GM12801 (cell line): Measurements from ENCODE around the gene FAM50A.

Experiments used
- CTCF ChIP-seq: IDR thresholded peaks from one replicate; pipeline ENCODE4 v1.5.1; 2011; ENCODE audit warnings: control low read depth; ENCODE audit not compliant: insufficient read length; ENCODE audit errors: extremely low read depth

The FAM50A gene

GRCh38 chrX:154409222-154409871 is 34.6 kb upstream of the FAM50A start, which contains the start of gene DNASE1L1:
Gene DNASE1L1, minus strand, starts transcription at chrX:154409254. Its CDS starts 3,686 bp downstream, at chrX:154405568.
- TF ChIP-seq CTCF = no peak

DNA sequence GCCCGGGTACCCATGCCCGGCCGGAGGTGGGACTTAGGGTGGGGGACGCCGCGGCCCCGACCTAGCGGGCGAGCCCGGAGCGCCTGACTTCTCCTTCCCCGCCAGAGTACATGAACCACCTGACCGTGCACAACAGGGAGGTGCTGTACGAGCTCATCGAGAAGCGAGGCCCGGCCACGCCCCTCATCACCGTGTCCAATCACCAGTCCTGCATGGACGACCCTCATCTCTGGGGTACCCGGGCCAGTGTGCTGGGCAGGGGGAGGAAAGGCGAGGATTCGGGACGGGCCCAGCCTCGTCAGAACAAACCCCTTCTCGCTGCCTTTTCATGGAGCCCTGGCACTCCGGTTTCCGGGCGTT is 32.0 kb upstream of the FAM50A start:
- no peak for TF ChIP-seq CTCF

DNA sequence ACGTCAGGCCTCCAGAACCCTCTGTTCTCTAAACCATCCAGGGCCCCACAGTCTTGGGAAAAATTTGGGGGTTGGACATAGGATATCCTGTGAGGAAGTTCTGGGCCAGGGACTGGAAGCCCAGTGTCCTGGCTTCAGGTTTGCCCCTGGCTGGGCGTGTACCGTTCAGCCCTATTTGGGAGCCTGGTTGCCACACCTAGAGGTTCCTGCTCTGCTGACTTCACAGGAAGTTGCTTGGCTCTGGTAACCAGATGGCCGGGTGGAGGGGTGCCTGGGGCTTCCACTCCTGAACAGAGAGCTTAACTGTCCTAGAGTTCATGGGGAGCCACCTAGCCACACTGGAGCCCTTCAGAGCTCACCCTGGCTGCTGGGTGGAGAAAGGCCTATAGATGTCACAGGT is 31.5 kb upstream of the FAM50A start:
- no peak for TF ChIP-seq CTCF

DNA sequence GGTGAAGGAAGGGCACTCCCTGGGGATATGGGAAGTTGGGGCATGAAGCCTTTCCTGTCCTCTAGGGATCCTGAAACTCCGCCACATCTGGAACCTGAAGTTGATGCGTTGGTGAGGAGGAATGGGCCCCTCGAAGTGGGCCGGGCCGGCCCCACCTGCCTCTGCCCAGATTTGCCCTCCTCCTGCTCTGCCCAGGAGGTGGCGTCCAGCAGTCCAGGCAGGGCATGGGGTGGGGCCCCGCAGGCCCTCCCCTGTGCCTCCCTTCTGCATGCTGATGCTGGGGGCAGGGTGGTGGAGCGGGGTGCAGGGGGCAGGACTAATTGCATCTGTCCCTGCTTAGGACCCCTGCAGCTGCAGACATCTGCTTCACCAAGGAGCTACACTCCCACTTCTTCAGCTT is 30.8 kb upstream of the FAM50A start:
- TF ChIP-seq CTCF = no peak

GRCh38 chrX:154417157-154417556 is 26.8 kb upstream of the FAM50A start:
- TF ChIP-seq CTCF = no peak

DNA sequence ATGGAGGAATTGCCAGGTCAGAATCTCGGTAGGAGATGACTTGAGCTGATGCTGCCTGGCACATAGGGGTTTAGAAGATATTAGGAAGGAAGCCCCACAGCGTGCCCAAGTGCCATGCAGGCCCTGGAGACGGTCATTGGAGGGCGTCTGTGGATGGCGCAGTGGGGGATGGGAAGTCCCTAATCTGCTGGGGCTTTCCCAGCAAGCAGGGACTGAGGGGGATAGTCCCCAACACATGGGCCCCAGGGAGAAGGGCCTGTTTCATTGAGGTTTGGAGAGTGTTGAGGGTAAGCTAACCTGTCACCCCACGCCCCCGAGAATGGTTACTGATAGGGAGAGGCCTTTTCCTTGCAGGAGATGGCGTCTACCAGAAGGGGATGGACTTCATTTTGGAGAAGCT is 24.8 kb upstream of the FAM50A start:
- no peak for TF ChIP-seq CTCF

GRCh38 chrX:154419688-154420401 is 24.1 kb upstream of the FAM50A start:
- TF ChIP-seq CTCF = no peak
